Measurements from ENCODE around the gene GREM2.

DNA sequence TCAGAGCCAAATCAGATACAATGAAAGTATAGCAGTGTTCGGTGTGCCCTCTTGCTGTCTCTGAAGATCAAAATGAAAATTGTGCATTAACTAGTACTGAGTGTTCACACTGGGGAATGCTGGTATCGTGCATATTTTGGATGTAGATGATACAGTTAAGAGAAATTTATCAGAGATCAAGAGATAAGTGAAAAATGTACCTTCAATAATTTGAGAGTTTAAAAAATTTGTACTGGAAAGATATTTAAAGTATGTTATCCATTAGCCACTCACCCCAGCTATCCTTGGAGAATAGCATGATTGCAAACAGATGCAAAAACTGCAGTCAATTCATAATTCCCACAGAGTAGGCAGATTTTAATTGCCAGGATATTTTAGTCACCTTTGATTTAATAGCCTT is 56.4 kb downstream of the GREM2 start:
- TF ChIP-seq POLR2AphosphoS5 (IDR thresholded peaks at IDR 0.05; ENCODE audit: control insufficient read depth, insufficient read depth, low read depth, low read length) (no peak), ZBTB17 (CRISPR knock-in tag; IDR thresholded peaks at IDR 0.05) (no peak), EZH2 (IDR thresholded peaks at IDR 0.05; ENCODE audit: borderline replicate concordance, low read depth, low read length) (no peak)

All from K562 (cell line).